GM18907 (cell line): Measurements from ENCODE around the gene C8A.

Experiments used
- ATAC-seq: cut with Tn5 transposase; IDR thresholded peaks from one replicate; pipeline ENCODE4 v1.9.1; 2021; ENCODE audit warnings: mild to moderate bottlenecking, moderate library complexity; ENCODE audit not compliant: unreplicated experiment

C8A gene

DNA sequence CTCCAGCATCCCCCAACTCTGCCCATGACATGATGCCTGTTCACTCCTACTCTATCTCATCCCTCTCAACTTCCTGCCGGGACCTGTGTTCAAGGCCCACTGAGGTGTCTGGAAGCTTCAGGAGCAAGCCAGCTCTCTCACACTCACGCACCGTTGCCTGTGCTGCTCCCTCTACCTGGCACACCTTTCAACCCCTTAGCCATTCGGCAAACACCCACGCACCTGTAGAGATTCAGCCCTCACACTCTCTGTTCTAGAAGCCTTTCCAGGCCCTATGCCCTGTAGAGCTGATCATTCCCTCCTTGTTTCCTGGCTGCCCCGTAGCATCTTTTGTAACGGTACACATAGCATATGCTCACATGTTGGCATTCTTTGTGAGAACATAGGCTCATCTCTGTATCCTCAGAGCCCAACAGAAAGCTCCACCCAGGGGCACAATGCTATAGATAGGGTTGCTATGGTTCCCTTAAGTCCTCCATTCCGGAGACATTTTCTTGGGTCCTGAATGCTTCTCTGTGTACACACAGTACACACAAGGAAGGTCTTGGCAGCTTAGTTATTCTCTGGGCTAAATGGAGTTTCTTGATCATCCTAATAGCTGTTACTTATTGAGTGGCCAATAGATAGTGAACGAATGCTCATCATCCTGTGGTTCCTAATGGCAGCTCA is 109.9 kb downstream of the C8A start:
- ATAC-seq, result no peak

DNA sequence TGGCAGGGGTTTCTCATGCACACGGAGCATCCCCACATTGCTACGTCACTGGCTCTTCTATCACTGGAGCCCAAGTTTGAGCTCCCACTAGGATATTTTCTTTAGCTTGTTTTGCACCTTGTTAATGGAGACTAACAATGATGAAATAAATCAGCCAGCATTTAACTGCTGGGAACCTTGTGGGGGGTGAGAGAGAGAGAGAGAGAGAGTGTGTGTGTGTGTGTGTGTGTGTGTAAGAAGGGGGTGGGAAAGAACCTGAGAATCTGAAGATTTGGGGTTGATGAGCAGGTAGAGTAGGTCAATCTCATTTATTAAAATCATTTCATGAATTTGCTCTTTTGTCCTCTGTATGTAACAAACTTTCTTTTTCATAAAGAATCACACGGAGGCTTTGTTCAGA is 110.6 kb downstream of the C8A start:
- ATAC-seq, result no peak

- no peak for ATAC-seq
Observed at GRCh38 chr1:56965916-56966697, 111.5 kb downstream of the C8A start, which contains the start of gene C8B. C8B (minus strand) TSS chr1:56966015; CDS start chr1:56965948, 67 bp downstream.

GRCh38 chr1:56966698-56966999 is 112.1 kb downstream of the C8A start:
- no peak for ATAC-seq

GRCh38 chr1:56967355-56967754 is 112.8 kb downstream of the C8A start:
- ATAC-seq, result no peak
